Dedifferentiated amniotic fluid mesenchymal stem cell (primary cell): ENCODE results near the gene IZUMO4.

Experiments used
- DNase-seq: peaks from one replicate; pipeline ENCODE4 v3.0.0-alpha.2; 2016; ENCODE audit errors: extremely low spot score

The IZUMO4 gene

GRCh38 chr19:2096480-2097202 is at the start of gene IZUMO4:
IZUMO4 (plus strand) TSS chr19:2096915; CDS start chr19:2096946, 31 bp downstream.
- peak; percentile 94 for DNase-seq

GRCh38 chr19:2047076-2047448 is 49.7 kb upstream of the IZUMO4 start:
- DNase-seq = no peak

- no peak for DNase-seq
Observed at GRCh38 chr19:2047449-2048103, 49.1 kb upstream of the IZUMO4 start.

- no peak for DNase-seq
Observed at GRCh38 chr19:2048104-2048958, 48.4 kb upstream of the IZUMO4 start.

GRCh38 chr19:2048959-2049740 is 47.6 kb upstream of the IZUMO4 start:
- no peak for DNase-seq

- peak; percentile 43 for DNase-seq
Observed at GRCh38 chr19:2049741-2050348, 46.9 kb upstream of the IZUMO4 start.

GRCh38 chr19:2050349-2050990 is 46.2 kb upstream of the IZUMO4 start:
- no peak for DNase-seq

- DNase-seq = peak; percentile 80
Observed at GRCh38 chr19:2050991-2051772, 45.5 kb upstream of the IZUMO4 start, which contains the start of gene MKNK2. MKNK2 (minus strand) TSS chr19:2051244; CDS start chr19:2050851, 393 bp downstream.

GRCh38 chr19:2051773-2052704 is 44.7 kb upstream of the IZUMO4 start:
- no peak for DNase-seq

- no peak for DNase-seq
Observed at GRCh38 chr19:2053601-2054389, 42.9 kb upstream of the IZUMO4 start.

- DNase-seq = no peak
Observed at GRCh38 chr19:2054763-2055162, 42.0 kb upstream of the IZUMO4 start.

- no peak for DNase-seq
Observed at GRCh38 chr19:2055931-2056836, 40.5 kb upstream of the IZUMO4 start.

- DNase-seq = no peak
Observed at GRCh38 chr19:2056837-2057192, 39.9 kb upstream of the IZUMO4 start.

- no peak for DNase-seq
Observed at GRCh38 chr19:2057484-2058469, 38.9 kb upstream of the IZUMO4 start.

GRCh38 chr19:2058570-2059421 is 37.9 kb upstream of the IZUMO4 start:
- no peak for DNase-seq
